SK-N-SH (cell line): ENCODE results near the gene DNAJC15. TPM values are rescaled to one million over a fixed set of nuclear protein-coding genes. Genes with fewer than 3 reads are reported as not detected.
"Not testable (repeated sequence)": the region's sequence is repeated elsewhere in the genome, so short reads cannot be mapped to it uniquely, and the experiment has no call there.

Experiments used
- CTCF ChIA-PET: fragments of 300-600, 350-600 bp; formaldehyde crosslinking; extraction: SDS; loops from one replicate; lab custom pipeline; 2021; lab: Yijun Ruan, JAX
- POLR2A ChIA-PET: fragments of 350-600 bp; sonication (Branson Sonifier 250); formaldehyde crosslinking; extraction: SDS; loops from one replicate; lab custom pipeline; 2020; ENCODE audit warnings: antibody characterized with exemption, inconsistent platforms; lab: Yijun Ruan, JAX
- DNase-seq: peaks from one replicate; pipeline ENCODE4 v3.0.0; 2012
- H2AFZ ChIP-seq: fragments of 200-600 bp; sonication (generic); 2 replicates; pipeline ENCODE4 v1.8.1; 2016; ENCODE audit warnings: antibody characterized with exemption, mild to moderate bottlenecking, low read depth
- H3F3A ChIP-seq: fragments of 200-600 bp; sonication (generic); replicated peaks from 2 replicates; pipeline ENCODE3; 2016; ENCODE audit warnings: antibody characterized with exemption, mild to moderate bottlenecking; ENCODE audit not compliant: insufficient read depth
- H3K27ac ChIP-seq, 2 experiments: fragments of 200-500 bp in 1 of 2; fragments of 200-600 bp in 1 of 2; sonication (Bioruptor generic) in 1 of 2; sonication (generic), shearing (Covaris generic) in 1 of 2; 2 replicates each; pipeline versions ENCODE4 v1.5.1 to v1.6.1; 2014 to 2016; ENCODE audit warnings: low read depth in 2 of 2, inconsistent platforms in 1 of 2, low read length in 1 of 2, mild to moderate bottlenecking in 1 of 2, mixed read lengths in 1 of 2
- H3K27me3 ChIP-seq: fragments of 200-600 bp; sonication (generic), shearing (Covaris generic); 2 replicates; pipeline ENCODE4 v1.6.1; 2016; ENCODE audit warnings: mixed run types; ENCODE audit not compliant: insufficient read depth
- H3K36me3 ChIP-seq, 2 experiments: fragments of 200-500 bp in 1 of 2; fragments of 200-600 bp in 1 of 2; sonication (Bioruptor generic) in 1 of 2; sonication (generic) in 1 of 2; replicated peaks in 1 of 2; 2 replicates each; pipeline versions ENCODE3 to v1.5.1; 2014 to 2016; ENCODE audit warnings: low read length in 1 of 2, mild to moderate bottlenecking in 1 of 2; ENCODE audit not compliant: insufficient read depth in 2 of 2, control insufficient read depth in 1 of 2
- H3K4me1 ChIP-seq, 2 experiments: fragments of 200-500 bp in 1 of 2; fragments of 200-600 bp in 1 of 2; sonication (Bioruptor generic) in 1 of 2; sonication (generic), shearing (Covaris generic) in 1 of 2; 2 replicates each; pipeline versions ENCODE4 v1.5.1 to v1.6.1; 2014 to 2016; ENCODE audit warnings: low read depth in 1 of 2, low read length in 1 of 2, mixed run types in 1 of 2; ENCODE audit not compliant: insufficient read depth in 2 of 2, control insufficient read depth in 1 of 2
- H3K4me2 ChIP-seq: fragments of 200-600 bp; sonication (generic), shearing (Covaris generic); 2 replicates; pipeline ENCODE4 v1.6.1; 2017; ENCODE audit warnings: mixed run types
- H3K4me3 ChIP-seq, 2 experiments: fragments of 200-500 bp in 1 of 2; fragments of 200-600 bp in 1 of 2; sonication (Bioruptor generic) in 1 of 2; sonication (generic), shearing (Covaris generic) in 1 of 2; 2 replicates each; pipeline versions ENCODE4 v1.5.1 to v1.8.1; 2014 to 2016; ENCODE audit warnings: low read depth in 2 of 2, inconsistent platforms in 1 of 2, low read length in 1 of 2, mild to moderate bottlenecking in 1 of 2, mixed read lengths in 1 of 2, moderate library complexity in 1 of 2
- H3K79me2 ChIP-seq: fragments of 200-600 bp; sonication (generic); 2 replicates; pipeline ENCODE4 v1.8.1; 2017; ENCODE audit warnings: mild to moderate bottlenecking; ENCODE audit not compliant: insufficient read depth
- H3K9ac ChIP-seq: fragments of 200-600 bp; sonication (generic); 2 replicates; pipeline ENCODE4 v1.6.1; 2017; ENCODE audit warnings: mixed run types
- H3K9me2 ChIP-seq: fragments of 200-600 bp; sonication (generic); 2 replicates; pipeline ENCODE4 v1.6.1; 2017; ENCODE audit warnings: mixed run types
- H3K9me3 ChIP-seq: fragments of 200-600 bp; sonication (generic); 2 replicates; pipeline ENCODE4 v1.6.1; 2017; ENCODE audit warnings: mixed run types, mild to moderate bottlenecking, moderate library complexity
- H4K20me1 ChIP-seq: fragments of 200-600 bp; sonication (generic); 2 replicates; pipeline ENCODE4 v1.6.1; 2017; ENCODE audit warnings: mild to moderate bottlenecking, mixed run types; ENCODE audit not compliant: insufficient read depth
- EZH2phosphoT487 ChIP-seq: fragments of 200-600 bp; sonication (generic); IDR thresholded peaks from 2 replicates; pipeline ENCODE4 v1.6.1; 2017; ENCODE audit warnings: low read depth, mixed run types, mild to moderate bottlenecking, antibody characterized with exemption, moderate library complexity, borderline replicate concordance
- GABPA ChIP-seq: IDR thresholded peaks from 2 replicates; pipeline ENCODE4 v1.4.0; 2012; ENCODE audit warnings: low read depth, mild to moderate bottlenecking
- POLR2AphosphoS5 ChIP-seq: IDR thresholded peaks from 2 replicates; pipeline ENCODE4 v1.6.1; 2012; ENCODE audit warnings: low read depth, low read length
- WGBS: methylation state at CpG from one replicate; pipeline ENCODE4 v1.1.6; 2017; ENCODE audit warnings: low lambda C conversion rate; 5-methylcytosine and 5-hydroxymethylcytosine counted together
- polyA plus RNA-seq, 3 experiments: library from polyadenylated mRNA; depleted of rRNA; stranded (reverse); fragments of >200 nt; gene quantifications; 2 replicates each; pipeline ENCODE4 v1.2.3, GENCODE V29; 2012
- TF ChIP-seq, protein P1 (sequence below): IDR thresholded peaks from 2 replicates; pipeline ENCODE4; 2012

Gene DNAJC15
- polyA plus RNA-seq, 1 of the 3 experiments (the other 2 are of a cell fraction), result 18.4 TPM

DNA sequence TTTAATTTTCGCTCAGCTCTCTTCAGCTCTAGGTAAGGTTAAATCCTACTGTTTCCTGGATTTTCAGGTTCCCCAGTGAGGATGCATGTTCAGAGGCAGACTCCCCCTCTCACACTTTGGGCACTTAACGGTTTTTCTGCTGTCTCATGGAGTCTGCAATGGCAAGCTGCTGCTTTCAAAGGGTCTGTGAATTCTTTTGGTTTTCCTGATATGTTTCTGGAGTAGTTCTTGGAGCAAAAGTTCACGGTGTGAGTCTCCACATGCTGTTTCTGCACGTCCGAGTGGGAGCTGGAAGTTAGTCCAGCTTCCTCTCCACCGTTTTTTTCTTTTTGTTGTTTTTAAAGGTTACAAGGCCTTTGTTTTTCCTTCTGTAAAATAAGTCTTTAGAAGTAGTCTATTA is 35.4 kb downstream of the DNAJC15 start:
- Histone ChIP-seq H3K27me3 (no peaks in the 10 kb centered on the region), H3K27ac (no peak overlapping the region), H3K4me2 (no peak overlapping the region)

DNA sequence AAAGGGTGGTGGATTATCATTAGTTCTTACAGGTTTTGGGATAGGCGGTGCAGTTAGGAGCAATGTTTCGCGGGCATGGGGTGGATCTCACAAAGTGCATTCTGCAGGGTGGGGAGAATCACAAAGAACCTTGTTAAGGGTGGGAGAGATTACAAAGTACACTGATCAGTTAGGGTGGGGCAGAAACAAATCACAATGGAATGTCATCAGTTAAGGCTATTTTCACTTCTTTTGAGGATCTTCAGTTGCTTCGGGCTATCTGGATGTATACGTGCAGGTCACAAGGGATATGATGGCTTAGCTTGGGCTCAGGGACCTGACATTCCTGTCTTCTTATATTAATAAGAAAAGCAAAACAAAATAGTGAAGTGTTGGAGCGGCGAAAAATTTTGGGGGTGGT is 36.4 kb downstream of the DNAJC15 start:
- H2AFZ ChIP-seq, H3K4me3 ChIP-seq, H3F3A ChIP-seq, H3K4me2 ChIP-seq, H3K27me3 ChIP-seq, POLR2A ChIA-PET, H3K27ac ChIP-seq, DNase-seq, H4K20me1 ChIP-seq, H3K9me3 ChIP-seq, H3K4me1 ChIP-seq, H3K9me2 ChIP-seq, H3K9ac ChIP-seq, H3K36me3 ChIP-seq: not testable (repeated sequence)
- peaks cover 18% of the 10 kb centered on the region for H3K79me2 ChIP-seq
- CTCF ChIA-PET, result interaction anchor here (1.4 kb wide), 1 partner anchor 90 kb away, joined by 3 read pairs; no protein-coding TSS in a partner anchor
- over 99% methylated on average over 7 of the region's 7 CpGs for WGBS

More for the DNA sequence above, 35.4 kb downstream of the DNAJC15 start:
- no peaks in the 10 kb centered on the region for H4K20me1 ChIP-seq
- TF ChIP-seq EZH2phosphoT487 (no peak), GABPA (no peak), POLR2AphosphoS5 (no peak)
- TF ChIP-seq, protein P1, sequence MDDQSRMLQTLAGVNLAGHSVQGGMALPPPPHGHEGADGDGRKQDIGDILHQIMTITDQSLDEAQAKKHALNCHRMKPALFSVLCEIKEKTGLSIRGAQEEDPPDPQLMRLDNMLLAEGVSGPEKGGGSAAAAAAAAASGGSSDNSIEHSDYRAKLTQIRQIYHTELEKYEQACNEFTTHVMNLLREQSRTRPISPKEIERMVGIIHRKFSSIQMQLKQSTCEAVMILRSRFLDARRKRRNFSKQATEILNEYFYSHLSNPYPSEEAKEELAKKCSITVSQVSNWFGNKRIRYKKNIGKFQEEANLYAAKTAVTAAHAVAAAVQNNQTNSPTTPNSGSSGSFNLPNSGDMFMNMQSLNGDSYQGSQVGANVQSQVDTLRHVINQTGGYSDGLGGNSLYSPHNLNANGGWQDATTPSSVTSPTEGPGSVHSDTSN, result no peak
- H3K36me3 ChIP-seq, result no peaks in the 10 kb centered on the region
- no peak for DNase-seq
- peaks cover 4 to 12% of the 10 kb centered on the region in 2 experiments; a peak in 2 of 4 replicates for H3K4me1 ChIP-seq
- H2AFZ ChIP-seq, result no peak overlapping the region
- no peak overlapping the region for H3K9ac ChIP-seq
- H3K79me2 ChIP-seq, result peaks cover 22% of the 10 kb centered on the region
- CTCF ChIA-PET, result interaction anchor here (1.4 kb wide), 1 partner anchor 89 kb away, joined by 3 read pairs; no protein-coding TSS in a partner anchor
- H3F3A ChIP-seq, result no peaks in the 10 kb centered on the region
- POLR2A ChIA-PET, result no interaction called here
- no peak overlapping the region for H3K4me3 ChIP-seq
- WGBS, result 95% methylated on average over 6 of the region's 6 CpGs
- no peaks in the 10 kb centered on the region for H3K9me2 ChIP-seq
- H3K9me3 ChIP-seq, result no peaks in the 10 kb centered on the region

DNA sequence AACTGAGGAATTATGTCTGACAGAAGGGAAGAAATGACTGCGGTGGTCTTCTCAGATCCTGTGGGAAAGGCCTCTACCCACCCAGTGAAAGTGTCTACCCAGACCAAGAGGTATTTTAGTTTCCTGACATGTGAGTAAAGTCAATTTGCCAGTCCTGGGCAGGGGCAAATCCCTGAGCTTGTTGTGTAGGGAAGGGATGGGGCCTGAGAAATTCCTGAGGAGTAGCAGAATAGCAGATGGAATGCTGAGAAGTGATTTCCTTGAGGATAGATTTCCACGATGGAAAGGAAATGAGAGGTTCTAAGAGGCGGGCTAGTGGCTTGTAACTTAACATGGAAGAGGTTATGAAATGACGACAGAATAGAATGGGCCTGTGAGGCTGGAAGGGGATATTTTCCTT is 37.4 kb downstream of the DNAJC15 start:
- H2AFZ ChIP-seq, H3F3A ChIP-seq, POLR2A ChIA-PET, H3K27me3 ChIP-seq, H3K9ac ChIP-seq, H3K27ac ChIP-seq, H4K20me1 ChIP-seq, CTCF ChIA-PET, H3K36me3 ChIP-seq, H3K4me2 ChIP-seq, DNase-seq, H3K4me3 ChIP-seq, H3K9me3 ChIP-seq, H3K9me2 ChIP-seq, H3K4me1 ChIP-seq: not testable (repeated sequence)
- WGBS, result 93% methylated on average over 4 of the region's 4 CpGs
- H3K79me2 ChIP-seq, result peaks cover 18% of the 10 kb centered on the region
